Thymus (tissue), 11 donors: ENCODE measurements around the gene NXPH2. TPM values are rescaled to one million over a fixed set of nuclear protein-coding genes. Genes with fewer than 3 reads are reported as not detected.
"Not testable (repeated sequence)": the region's sequence is repeated elsewhere in the genome, so short reads cannot be mapped to it uniquely, and the experiment has no call there.

Source experiments
- DNase-seq, 9 donors: peaks; one replicate each; pipeline ENCODE4 v3.0.0-alpha.2; 2013; ENCODE audit warnings: low spot score in 9 of 9, low read depth in 6 of 9, missing footprints in 1 of 9
- H3K27ac ChIP-seq, 2 donors: one replicate each; pipeline ENCODE4 v1.5.1; 2013; ENCODE audit warnings: control low read depth in 1 of 2, low read depth in 1 of 2, low read length in 1 of 2, mild to moderate bottlenecking in 1 of 2, moderate library complexity in 1 of 2
- H3K27me3 ChIP-seq, 2 donors: one replicate each; pipeline ENCODE4 v1.5.1; 2013; ENCODE audit warnings: low read length in 1 of 2; ENCODE audit not compliant: control insufficient read depth in 2 of 2, insufficient read depth in 1 of 2
- H3K36me3 ChIP-seq, 2 donors: one replicate each; pipeline ENCODE4 v1.5.1; 2013; ENCODE audit warnings: low read length in 1 of 2, mild to moderate bottlenecking in 1 of 2, moderate library complexity in 1 of 2; ENCODE audit not compliant: control insufficient read depth in 2 of 2, insufficient read depth in 2 of 2
- H3K4me1 ChIP-seq, 2 donors: one replicate each; pipeline ENCODE4 v1.5.1; 2013; ENCODE audit warnings: low read length in 2 of 2; ENCODE audit not compliant: control insufficient read depth in 2 of 2, insufficient read depth in 2 of 2
- H3K4me3 ChIP-seq, 2 donors: one replicate each; pipeline ENCODE4 v1.5.1; 2013; ENCODE audit warnings: low read length in 2 of 2, control low read depth in 1 of 2, mild to moderate bottlenecking in 1 of 2
- H3K9me3 ChIP-seq, 2 donors: one replicate each; pipeline ENCODE4 v1.5.1; 2013; ENCODE audit warnings: low read length in 1 of 2, mild to moderate bottlenecking in 1 of 2; ENCODE audit not compliant: control insufficient read depth in 2 of 2, insufficient read depth in 1 of 2
- WGBS: extraction: QIAGEN DNeasy Blood & Tissue Kit; methylation state at CpG from one replicate; pipeline ENCODE4 v1.1.7; 2013; 5-methylcytosine and 5-hydroxymethylcytosine counted together
- polyA plus RNA-seq: library from polyadenylated mRNA; stranded (reverse); fragments of 200-250 nt; gene quantifications from one replicate; pipeline ENCODE4 v1.2.3, GENCODE V29; 2013
- total RNA-seq: library from RNA; stranded (reverse); fragments of 120-200 nt; gene quantifications from one replicate; pipeline ENCODE4 v1.2.4, GENCODE V29; 2013
- donor health status: healthy.

The NXPH2 gene
- total and polyA plus RNA-seq, 2 donors = 0.07 to 1.3 TPM

GRCh38 chr2:138671566-138671965 is 108.6 kb downstream of the NXPH2 start:
- DNase-seq = no peak
- Histone ChIP-seq H3K36me3 (no peaks in the 10 kb centered on the region), H3K4me1 (no peaks in the 10 kb centered on the region), H3K9me3 (no peaks in the 10 kb centered on the region), H3K27ac (no peak overlapping the region), H3K27me3 (no peaks in the 10 kb centered on the region), H3K4me3 (no peak overlapping the region)
- 91% methylated on average over 10 of the region's 10 CpGs for WGBS

- DNase-seq = no peak
- Histone ChIP-seq H3K27ac (no peak overlapping the region), H3K4me1 (no peaks in the 10 kb centered on the region), H3K36me3 (no peaks in the 10 kb centered on the region), H3K9me3 (no peaks in the 10 kb centered on the region), H3K4me3 (no peak overlapping the region), H3K27me3 (no peaks in the 10 kb centered on the region)
- WGBS = 93% methylated on average over 5 of the region's 5 CpGs
These were observed 109.5 kb downstream of the NXPH2 start for GRCh38 chr2:138670734-138671133.

- H3K9me3 ChIP-seq = no peaks in the 10 kb centered on the region
- H3K4me1 ChIP-seq = no peaks in the 10 kb centered on the region
- no peak for DNase-seq
- WGBS = 98% methylated on average over 2 of the region's 2 CpGs
- no peak overlapping the region for H3K4me3 ChIP-seq
- H3K27ac ChIP-seq = no peak overlapping the region
- no peaks in the 10 kb centered on the region for H3K27me3 ChIP-seq
- no peaks in the 10 kb centered on the region for H3K36me3 ChIP-seq
These were observed 114.3 kb downstream of the NXPH2 start for GRCh38 chr2:138665937-138666336.

DNA sequence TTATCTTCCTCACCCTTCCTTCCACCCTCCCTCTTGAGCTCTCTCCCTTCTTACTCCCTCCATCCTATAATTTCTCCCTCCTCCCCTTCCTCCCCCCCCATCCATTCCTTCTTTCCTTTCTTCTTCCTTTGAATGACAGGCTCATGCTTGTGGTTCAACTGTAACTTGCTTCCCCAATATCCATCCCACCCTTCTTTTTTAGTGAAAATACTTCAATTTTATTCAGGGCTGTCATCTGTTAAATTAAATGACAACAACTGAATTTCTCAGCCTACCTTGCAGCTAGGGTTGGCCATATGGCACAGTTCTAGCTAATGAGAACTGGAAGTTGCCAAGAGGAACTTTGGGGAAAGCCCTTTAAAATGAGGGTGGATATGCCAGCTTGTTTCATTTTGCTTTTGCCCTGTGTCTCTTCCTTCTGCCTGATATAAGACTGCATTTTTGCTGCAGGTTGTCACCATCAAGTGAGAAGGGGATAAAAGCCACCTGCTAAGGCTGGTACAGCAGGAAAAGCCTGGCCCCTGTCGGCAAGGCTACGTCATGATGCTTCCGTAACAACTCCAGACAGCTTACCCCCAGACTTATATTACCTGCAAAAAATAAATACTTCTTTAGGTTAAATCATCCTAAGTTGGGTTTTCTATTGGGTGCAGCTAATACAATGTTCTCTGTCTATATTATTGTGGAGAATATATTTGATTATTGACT is 121.8 kb downstream of the NXPH2 start:
- Histone ChIP-seq H3K9me3 (no peaks in the 10 kb centered on the region), H3K27me3 (no peaks in the 10 kb centered on the region), H3K27ac (no peak overlapping the region), H3K36me3 (no peaks in the 10 kb centered on the region), H3K4me1 (no peaks in the 10 kb centered on the region), H3K4me3 (no peak overlapping the region)
- no peak for DNase-seq
- 94% methylated on average over 3 of the region's 3 CpGs for WGBS

GRCh38 chr2:138654146-138654545 is 126.0 kb downstream of the NXPH2 start:
- H3K27ac ChIP-seq = no peak overlapping the region
- 65% methylated on average over 4 of the region's 4 CpGs for WGBS
- no peak for DNase-seq
- no peaks in the 10 kb centered on the region for H3K27me3 ChIP-seq
- no peak overlapping the region for H3K4me3 ChIP-seq
- no peaks in the 10 kb centered on the region for H3K4me1 ChIP-seq
- H3K36me3 ChIP-seq = no peaks in the 10 kb centered on the region
- H3K9me3 ChIP-seq = no peaks in the 10 kb centered on the region

DNA sequence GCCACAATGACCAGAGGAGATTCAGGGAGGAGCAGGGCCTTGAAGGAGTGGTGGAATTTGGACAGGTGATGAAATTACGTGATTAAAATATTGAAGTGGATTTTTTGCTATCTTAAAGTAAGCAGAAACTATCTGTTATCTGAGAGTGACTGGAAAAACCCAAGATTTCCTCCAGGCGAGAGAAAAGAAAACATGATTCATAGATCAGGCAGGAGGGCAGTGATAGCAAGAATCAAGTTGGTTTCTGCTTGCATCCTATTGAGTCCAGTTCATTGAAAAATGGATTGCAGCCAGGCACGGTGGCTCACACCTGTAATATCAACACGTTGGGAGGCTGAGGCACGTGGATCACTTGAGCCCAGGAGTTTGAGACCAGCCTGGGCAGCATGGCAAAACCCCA is 127.8 kb downstream of the NXPH2 start:
- H3K9me3 ChIP-seq = no peaks in the 10 kb centered on the region
- no peaks in the 10 kb centered on the region for H3K36me3 ChIP-seq
- H3K4me3 ChIP-seq = no peak overlapping the region
- WGBS = 90% methylated on average over 5 of the region's 5 CpGs
- H3K4me1 ChIP-seq = no peaks in the 10 kb centered on the region
- DNase-seq = no peak
- H3K27ac ChIP-seq = no peak overlapping the region
- no peaks in the 10 kb centered on the region for H3K27me3 ChIP-seq

GRCh38 chr2:138649571-138649970 is 130.6 kb downstream of the NXPH2 start:
- Histone ChIP-seq H3K4me1 (no peaks in the 10 kb centered on the region), H3K4me3 (no peak overlapping the region), H3K36me3 (no peaks in the 10 kb centered on the region), H3K27me3 (no peaks in the 10 kb centered on the region), H3K27ac (no peak overlapping the region), H3K9me3 (no peaks in the 10 kb centered on the region)
- DNase-seq = no peak
- 66% methylated on average over 1 of the region's 1 CpG for WGBS

- H3K36me3 ChIP-seq = no peaks in the 10 kb centered on the region
- no peak for DNase-seq
- no peak overlapping the region for H3K4me3 ChIP-seq
- no peaks in the 10 kb centered on the region for H3K4me1 ChIP-seq
- H3K9me3 ChIP-seq = no peaks in the 10 kb centered on the region
- H3K27ac ChIP-seq = no peak overlapping the region
- 77% methylated on average over 4 of the region's 4 CpGs for whole genome bisulfite sequencing
- no peaks in the 10 kb centered on the region for H3K27me3 ChIP-seq
These were observed 131.6 kb downstream of the NXPH2 start for GRCh38 chr2:138648606-138649005.

- H3K27me3 ChIP-seq, H3K4me3 ChIP-seq, H3K9me3 ChIP-seq, H3K36me3 ChIP-seq, H3K27ac ChIP-seq, DNase-seq, H3K4me1 ChIP-seq: not testable (repeated sequence)
- WGBS = 98% methylated on average over 10 of the region's 10 CpGs
These were observed 135.4 kb downstream of the NXPH2 start for GRCh38 chr2:138644776-138645175.
